ENCODE measurements around the gene ZCCHC4. TPM values are rescaled to one million over a fixed set of nuclear protein-coding genes. Genes with fewer than 3 reads are reported as not detected.
"Not testable (repeated sequence)": the region's sequence is repeated elsewhere in the genome, so short reads cannot be mapped to it uniquely, and the experiment has no call there.

Gene ZCCHC4
- polyA plus RNA-seq, 3 donors, result 11.5 to 15.9 (median 15.0) TPM

- no peak for DNase-seq (ENCODE audit: extremely low read depth in 1 of 11, low read depth in 9 of 11, low spot score in 4 of 11)
Observed at GRCh38 chr4:25310066-25310802, 2.3 kb upstream of the ZCCHC4 start.

DNA sequence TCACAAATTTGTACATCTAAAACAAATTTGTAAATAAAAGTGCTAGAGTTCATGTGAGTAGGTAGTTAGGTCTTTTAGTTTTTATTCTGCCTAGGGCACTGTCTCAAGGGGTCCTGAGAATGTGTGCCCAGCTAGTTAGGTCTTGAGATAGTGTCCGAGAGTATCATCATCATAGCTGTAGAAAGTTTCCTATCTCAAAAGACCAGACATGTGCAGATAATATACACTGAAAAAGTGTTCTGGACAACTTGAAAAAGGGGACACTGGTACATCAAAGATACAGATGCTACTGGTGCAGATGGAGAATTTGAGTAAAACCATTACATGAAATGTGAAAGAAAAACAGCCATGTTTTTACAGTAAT is 1.8 kb upstream of the ZCCHC4 start:
- DNase-seq (ENCODE audit: extremely low read depth in 1 of 11, low read depth in 9 of 11, low spot score in 4 of 11), result no peak

GRCh38 chr4:25313201-25313895 is 774 bp downstream of the ZCCHC4 start:
- DNase-seq (ENCODE audit: extremely low read depth in 1 of 11, low read depth in 9 of 11, low spot score in 4 of 11), result peak in 4 of 11 donors; percentile 1 to 25 (median 4)

GRCh38 chr4:25320336-25320735 is 7.8 kb downstream of the ZCCHC4 start:
- no peak for DNase-seq (ENCODE audit: extremely low read depth in 1 of 11, low read depth in 9 of 11, low spot score in 4 of 11)

- DNase-seq (ENCODE audit: extremely low read depth in 1 of 11, low read depth in 9 of 11, low spot score in 4 of 11), result no peak
Observed at GRCh38 chr4:25320773-25321172, 8.2 kb downstream of the ZCCHC4 start.

DNA sequence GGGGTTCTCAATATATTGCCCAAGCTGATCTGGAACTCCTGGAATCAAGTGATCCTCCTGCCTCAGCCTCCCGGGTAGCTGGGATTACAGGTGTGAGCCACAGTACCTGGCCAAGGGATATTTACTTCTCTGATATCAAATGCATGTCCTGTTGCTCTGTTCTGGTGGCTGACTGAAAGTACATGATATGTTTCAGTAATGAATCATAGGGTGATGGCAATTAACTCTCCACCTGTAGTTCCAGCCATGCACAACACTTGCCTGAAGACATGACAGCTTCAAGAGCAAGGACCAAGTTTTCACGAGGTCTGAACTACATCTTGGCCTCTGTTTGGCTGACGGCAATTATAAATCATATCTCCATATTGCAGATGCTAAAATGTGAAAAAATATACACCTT is 9.1 kb downstream of the ZCCHC4 start:
- no peak for DNase-seq (ENCODE audit: extremely low read depth in 1 of 11, low read depth in 9 of 11, low spot score in 4 of 11)

GRCh38 chr4:25328463-25328862 is 15.9 kb downstream of the ZCCHC4 start:
- not testable (repeated sequence) for DNase-seq (ENCODE audit: extremely low read depth in 1 of 11, low read depth in 9 of 11, low spot score in 4 of 11)

DNA sequence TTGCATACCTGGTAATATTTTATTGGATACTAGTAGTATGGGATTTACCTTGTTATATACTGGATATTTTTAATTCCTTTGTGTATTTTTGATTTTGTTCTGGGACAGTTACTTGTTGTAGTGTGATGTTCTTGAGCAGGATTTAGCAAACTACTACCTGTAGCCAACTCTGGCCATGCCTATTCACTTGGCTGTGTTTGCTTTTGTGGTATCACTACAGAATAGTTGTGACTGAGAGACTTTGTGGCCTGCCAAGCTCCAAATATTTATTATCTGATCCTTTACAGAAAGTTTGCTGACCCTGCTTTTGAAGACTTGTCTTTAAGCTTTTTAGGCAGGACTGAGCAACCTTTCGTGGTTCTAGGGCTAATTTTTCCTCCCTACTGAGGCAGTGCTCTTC is 17.8 kb downstream of the ZCCHC4 start:
- no peak for DNase-seq (ENCODE audit: extremely low read depth in 1 of 11, low read depth in 9 of 11, low spot score in 4 of 11)

- DNase-seq (ENCODE audit: extremely low read depth in 1 of 11, low read depth in 9 of 11, low spot score in 4 of 11), result no peak
Observed at GRCh38 chr4:25330905-25331808, 18.6 kb downstream of the ZCCHC4 start.

DNA sequence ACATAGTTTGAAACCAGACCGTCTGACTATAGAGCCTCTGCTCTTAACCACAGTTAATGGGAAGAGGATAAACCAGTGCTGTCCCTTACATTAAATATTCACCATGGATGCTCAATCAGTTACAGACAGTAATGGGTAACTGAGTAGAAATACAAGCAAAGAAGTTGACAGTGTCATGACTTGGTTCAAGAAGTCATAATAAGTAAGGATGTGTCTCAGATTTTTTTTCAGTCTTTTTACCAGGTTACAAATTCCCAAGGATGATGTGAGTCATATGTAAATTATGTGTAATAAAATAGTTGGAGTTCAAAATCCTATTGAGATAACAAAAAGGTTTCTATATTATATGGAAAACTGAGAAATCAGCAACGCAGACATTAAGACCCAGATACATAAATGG is 31.1 kb downstream of the ZCCHC4 start:
- DNase-seq (ENCODE audit: extremely low read depth in 1 of 11, low read depth in 9 of 11, low spot score in 4 of 11), result no peak

DNA sequence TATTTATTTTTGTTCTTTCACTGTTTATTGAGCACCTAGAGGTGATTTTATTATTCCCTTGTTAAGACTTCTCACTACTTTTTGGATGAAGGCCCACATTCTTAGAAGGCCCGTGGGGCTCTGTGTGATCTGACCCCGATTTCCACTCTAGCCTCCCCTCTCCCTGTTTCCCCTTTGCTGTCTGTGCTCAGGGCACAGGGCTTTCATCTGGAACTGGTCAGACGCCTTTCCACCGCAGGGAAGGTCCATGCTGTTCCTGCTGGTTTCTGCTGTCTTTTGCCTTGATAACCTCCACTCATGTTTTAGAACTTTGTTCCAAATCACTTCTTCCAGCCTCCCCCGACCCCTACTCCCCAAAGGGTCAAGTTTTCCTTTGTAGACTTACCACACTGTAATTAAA is 33.2 kb downstream of the ZCCHC4 start:
- peak in 1 of 11 donors; percentile 11 for DNase-seq (ENCODE audit: extremely low read depth in 1 of 11, low read depth in 9 of 11, low spot score in 4 of 11)

GRCh38 chr4:25346913-25347312 is 34.3 kb downstream of the ZCCHC4 start:
- DNase-seq (ENCODE audit: extremely low read depth in 1 of 11, low read depth in 9 of 11, low spot score in 4 of 11), result no peak

GRCh38 chr4:25347473-25347872 is 34.9 kb downstream of the ZCCHC4 start:
- peak in 1 of 11 donors; percentile 15 for DNase-seq (ENCODE audit: extremely low read depth in 1 of 11, low read depth in 9 of 11, low spot score in 4 of 11)

- DNase-seq (ENCODE audit: extremely low read depth in 1 of 11, low read depth in 9 of 11, low spot score in 4 of 11), result no peak
Observed at GRCh38 chr4:25347971-25348370, 35.4 kb downstream of the ZCCHC4 start.

DNA sequence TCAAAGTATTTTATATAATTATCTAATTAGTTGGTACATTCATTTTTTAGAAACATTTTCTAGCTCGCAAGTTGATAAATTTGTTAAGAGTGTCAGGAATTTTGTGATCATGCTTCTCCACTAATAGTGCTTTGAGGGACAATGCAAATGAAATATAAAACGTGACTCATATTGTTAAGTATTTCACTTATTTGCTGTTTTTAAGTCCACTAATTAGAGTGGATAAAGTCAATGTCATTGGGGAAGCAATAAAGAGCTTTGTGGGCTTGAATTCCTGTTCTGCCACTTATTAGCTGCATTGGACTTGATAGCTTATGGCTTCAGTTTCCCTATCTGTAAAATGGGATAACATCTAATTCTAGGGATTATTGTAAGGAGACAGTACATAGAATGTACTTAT is 38.0 kb downstream of the ZCCHC4 start:
- DNase-seq (ENCODE audit: extremely low read depth in 1 of 11, low read depth in 9 of 11, low spot score in 4 of 11), result no peak

DNA sequence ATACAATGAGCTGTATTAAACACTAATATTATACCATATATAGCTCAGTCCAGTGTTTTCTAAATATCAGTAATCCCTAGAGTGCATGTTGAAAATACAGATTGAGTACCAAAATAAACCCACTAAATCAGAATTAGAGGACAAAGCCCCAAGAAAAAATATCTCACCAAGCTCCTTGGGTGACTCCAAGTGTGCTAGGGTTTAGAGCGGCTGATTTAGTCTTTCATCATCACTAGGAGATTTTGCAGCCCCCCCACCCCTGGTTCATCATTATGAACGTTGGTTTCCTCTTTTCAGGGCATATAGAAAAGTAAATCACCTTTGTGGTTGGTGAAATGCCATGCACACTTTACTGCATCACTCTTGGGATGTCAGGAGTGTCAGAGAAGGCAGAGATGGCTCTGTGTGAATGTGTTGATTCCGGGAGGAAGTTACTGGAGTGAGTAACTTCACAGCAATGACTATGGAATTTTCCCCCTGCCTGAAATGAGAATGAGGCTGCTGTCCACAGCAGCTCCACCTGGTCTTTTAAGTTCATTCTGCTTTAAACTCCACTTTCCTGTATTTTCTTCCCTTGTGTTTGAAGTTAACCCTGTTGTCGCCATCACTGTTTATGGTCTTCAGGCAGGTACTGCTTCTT is 39.3 kb downstream of the ZCCHC4 start:
- DNase-seq (ENCODE audit: extremely low read depth in 1 of 11, low read depth in 9 of 11, low spot score in 4 of 11), result no peak

DNA sequence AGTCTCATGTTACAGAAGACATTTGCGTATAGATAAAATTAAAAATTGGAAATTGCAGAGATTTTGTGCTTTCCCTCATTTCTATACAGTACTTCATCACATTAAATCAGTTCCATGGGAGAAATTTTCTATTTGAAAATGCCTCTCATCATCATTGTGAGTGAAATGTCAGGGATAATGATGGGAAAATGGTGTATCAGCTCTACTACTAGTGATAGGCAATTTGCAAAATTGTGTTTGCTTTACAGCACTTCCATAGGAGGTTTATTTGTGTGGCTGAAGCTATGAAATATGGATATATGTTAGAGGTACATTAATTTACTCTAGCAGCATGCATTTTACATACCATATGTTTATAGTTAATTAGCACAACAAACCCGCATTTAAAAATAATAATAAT is 43.5 kb downstream of the ZCCHC4 start:
- no peak for DNase-seq (ENCODE audit: extremely low read depth in 1 of 11, low read depth in 9 of 11, low spot score in 4 of 11)

GRCh38 chr4:25358515-25359275 is 46.1 kb downstream of the ZCCHC4 start:
- no peak for DNase-seq (ENCODE audit: extremely low read depth in 1 of 11, low read depth in 9 of 11, low spot score in 4 of 11)

DNA sequence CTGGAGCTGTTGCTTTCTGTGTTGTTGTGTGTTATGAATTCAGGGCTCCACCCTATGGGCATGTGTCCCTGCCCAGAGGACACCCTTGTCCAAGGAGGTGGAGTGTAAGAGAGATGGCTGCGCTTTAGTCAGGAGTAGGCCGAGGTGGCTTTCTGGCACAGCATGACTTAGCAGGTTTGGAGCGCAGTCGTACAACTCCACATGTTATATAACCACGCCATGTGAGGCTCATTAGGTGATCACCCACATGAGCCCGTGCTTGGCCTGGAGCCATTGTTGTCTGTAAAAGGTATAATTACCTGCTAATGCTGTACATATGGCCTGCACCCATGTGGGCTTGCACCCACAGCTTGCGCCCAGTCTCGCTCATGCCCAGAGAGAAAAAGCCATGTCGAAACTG is 48.7 kb downstream of the ZCCHC4 start:
- DNase-seq (ENCODE audit: extremely low read depth in 1 of 11, low read depth in 9 of 11, low spot score in 4 of 11), result no peak

All from renal cortex interstitium (tissue), 11 donors.